ENCODE results near the gene PNMA6F. TPM values are rescaled to one million over a fixed set of nuclear protein-coding genes. Genes with fewer than 3 reads are reported as not detected.

The PNMA6F gene
- total and polyA plus RNA-seq, 2 donors from 2014 or later: not detected

- no peak overlapping the region for H3K4me3 ChIP-seq (ENCODE audit: low read length in 3 of 3)
- H3K9me3 ChIP-seq (ENCODE audit: control insufficient read depth in 2 of 3, insufficient read depth in 1 of 3, low read length in 3 of 3): no peaks in the 10 kb centered on the region
- no peaks in the 10 kb centered on the region for H3K4me1 ChIP-seq (ENCODE audit: control insufficient read depth in 2 of 3, insufficient read depth in 2 of 3, low read depth in 1 of 3, low read length in 3 of 3)
- no peaks in the 10 kb centered on the region for H3K27me3 ChIP-seq (ENCODE audit: control insufficient read depth, insufficient read depth, low read length)
- FAIRE-seq: no peak
- peak in 1 of 5 donors; percentile 38 for DNase-seq
- TF ChIP-seq, protein P1, sequence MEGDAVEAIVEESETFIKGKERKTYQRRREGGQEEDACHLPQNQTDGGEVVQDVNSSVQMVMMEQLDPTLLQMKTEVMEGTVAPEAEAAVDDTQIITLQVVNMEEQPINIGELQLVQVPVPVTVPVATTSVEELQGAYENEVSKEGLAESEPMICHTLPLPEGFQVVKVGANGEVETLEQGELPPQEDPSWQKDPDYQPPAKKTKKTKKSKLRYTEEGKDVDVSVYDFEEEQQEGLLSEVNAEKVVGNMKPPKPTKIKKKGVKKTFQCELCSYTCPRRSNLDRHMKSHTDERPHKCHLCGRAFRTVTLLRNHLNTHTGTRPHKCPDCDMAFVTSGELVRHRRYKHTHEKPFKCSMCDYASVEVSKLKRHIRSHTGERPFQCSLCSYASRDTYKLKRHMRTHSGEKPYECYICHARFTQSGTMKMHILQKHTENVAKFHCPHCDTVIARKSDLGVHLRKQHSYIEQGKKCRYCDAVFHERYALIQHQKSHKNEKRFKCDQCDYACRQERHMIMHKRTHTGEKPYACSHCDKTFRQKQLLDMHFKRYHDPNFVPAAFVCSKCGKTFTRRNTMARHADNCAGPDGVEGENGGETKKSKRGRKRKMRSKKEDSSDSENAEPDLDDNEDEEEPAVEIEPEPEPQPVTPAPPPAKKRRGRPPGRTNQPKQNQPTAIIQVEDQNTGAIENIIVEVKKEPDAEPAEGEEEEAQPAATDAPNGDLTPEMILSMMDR (IDR thresholded peaks at IDR 0.05; ENCODE audit: borderline replicate concordance, extremely low read depth, insufficient read depth): no peak
- intact Hi-C loops (cut with DNase I): no loop called here
- no peaks in the 10 kb centered on the region for H3K36me3 ChIP-seq (ENCODE audit: control insufficient read depth in 2 of 3, insufficient read depth in 3 of 3, low read length in 3 of 3)
- H3K27ac ChIP-seq (ENCODE audit: low read depth in 2 of 2, low read length in 2 of 2): no peak overlapping the region
- no peak overlapping the region for H3K9ac ChIP-seq (ENCODE audit: low read length in 3 of 3)
Observed at GRCh38 chrX:153307276-153308178, 14.0 kb downstream of the PNMA6F start.

- intact Hi-C loops (cut with DNase I): no loop called here
- Histone ChIP-seq H3K27me3 (ENCODE audit: control insufficient read depth, insufficient read depth, low read length) (no peaks in the 10 kb centered on the region), H3K9me3 (ENCODE audit: control insufficient read depth in 2 of 3, insufficient read depth in 1 of 3, low read length in 3 of 3) (no peaks in the 10 kb centered on the region), H3K27ac (ENCODE audit: low read depth in 2 of 2, low read length in 2 of 2) (no peak overlapping the region), H3K9ac (ENCODE audit: low read length in 3 of 3) (no peak overlapping the region), H3K36me3 (ENCODE audit: control insufficient read depth in 2 of 3, insufficient read depth in 3 of 3, low read length in 3 of 3) (no peaks in the 10 kb centered on the region), H3K4me3 (ENCODE audit: low read length in 3 of 3) (no peak overlapping the region), H3K4me1 (ENCODE audit: control insufficient read depth in 2 of 3, insufficient read depth in 2 of 3, low read depth in 1 of 3, low read length in 3 of 3) (no peaks in the 10 kb centered on the region)
- DNase-seq (peak in 1 of 5 donors; percentile 61), FAIRE-seq (no peak)
- TF ChIP-seq, protein P1 (IDR thresholded peaks at IDR 0.05; ENCODE audit: borderline replicate concordance, extremely low read depth, insufficient read depth): no peak
Observed at GRCh38 chrX:153306527-153307115, 14.9 kb downstream of the PNMA6F start.

- H3K27me3 ChIP-seq (ENCODE audit: control insufficient read depth, insufficient read depth, low read length): no peaks in the 10 kb centered on the region
- intact Hi-C loops (cut with DNase I): no loop called here
- TF ChIP-seq, protein P1 (IDR thresholded peaks at IDR 0.05; ENCODE audit: borderline replicate concordance, extremely low read depth, insufficient read depth): no peak
- H3K4me1 ChIP-seq (ENCODE audit: control insufficient read depth in 2 of 3, insufficient read depth in 2 of 3, low read depth in 1 of 3, low read length in 3 of 3): no peaks in the 10 kb centered on the region
- H3K9me3 ChIP-seq (ENCODE audit: control insufficient read depth in 2 of 3, insufficient read depth in 1 of 3, low read length in 3 of 3): no peaks in the 10 kb centered on the region
- no peaks in the 10 kb centered on the region for H3K36me3 ChIP-seq (ENCODE audit: control insufficient read depth in 2 of 3, insufficient read depth in 3 of 3, low read length in 3 of 3)
- DNase-seq (no peak), FAIRE-seq (no peak)
- H3K4me3 ChIP-seq (ENCODE audit: low read length in 3 of 3): no peak overlapping the region
- no peak overlapping the region for H3K9ac ChIP-seq (ENCODE audit: low read length in 3 of 3)
- no peak overlapping the region for H3K27ac ChIP-seq (ENCODE audit: low read depth in 2 of 2, low read length in 2 of 2)
Observed at GRCh38 chrX:153305972-153306371, 15.6 kb downstream of the PNMA6F start.

Data from kidney (tissue), 14 donors.